GM19372 (cell line): ENCODE measurements around the gene MACROD1.
A peak's percentile ranks its signal among the peaks of the same experiment; 100 is the strongest.
"Not testable (repeated sequence)": the region's sequence is repeated elsewhere in the genome, so short reads cannot be mapped to it uniquely, and the experiment has no call there.

ENCODE experiments used
- ATAC-seq: cut with Tn5 transposase; IDR thresholded peaks from one replicate; pipeline ENCODE4 v1.9.1; 2021; ENCODE audit warnings: mild to moderate bottlenecking, low read depth, moderate library complexity; ENCODE audit not compliant: unreplicated experiment

The MACROD1 gene

GRCh38 chr11:64185693-64186491 lies 20.0 kb upstream of the MACROD1 start, which contains the start of gene STIP1:
Gene STIP1 (plus strand): TSS chr11:64186171. CDS start chr11:64186262, 91 bp downstream.
- ATAC-seq: peak; percentile 78

- peak; percentile 12 for ATAC-seq
These were observed 19.3 kb upstream of the MACROD1 start for GRCh38 chr11:64185175-64185692.

- ATAC-seq: no peak
These were observed 18.0 kb upstream of the MACROD1 start for GRCh38 chr11:64183890-64184289.

- no peak for ATAC-seq
These were observed 15.8 kb upstream of the MACROD1 start for GRCh38 chr11:64181506-64182411.

GRCh38 chr11:64180891-64181290 lies 15.0 kb upstream of the MACROD1 start:
- ATAC-seq: no peak

GRCh38 chr11:64178951-64179639 lies 13.2 kb upstream of the MACROD1 start:
- no peak for ATAC-seq

- ATAC-seq: no peak
These were observed 12.3 kb upstream of the MACROD1 start for GRCh38 chr11:64178203-64178602.

- no peak for ATAC-seq
These were observed 10.8 kb upstream of the MACROD1 start for GRCh38 chr11:64176751-64177150.

- no peak for ATAC-seq
These were observed 7.9 kb upstream of the MACROD1 start for GRCh38 chr11:64173616-64174355.

- ATAC-seq: no peak
These were observed 4.5 kb upstream of the MACROD1 start for GRCh38 chr11:64170419-64170818.

- no peak for ATAC-seq
These were observed 452 bp downstream of the MACROD1 start for GRCh38 chr11:64165481-64165841.

- ATAC-seq: no peak
These were observed 1.3 kb downstream of the MACROD1 start for GRCh38 chr11:64164392-64165312.

- no peak for ATAC-seq
These were observed 2.0 kb downstream of the MACROD1 start for GRCh38 chr11:64163951-64164350.

GRCh38 chr11:64162769-64163168 lies 3.1 kb downstream of the MACROD1 start:
- ATAC-seq: not testable (repeated sequence)

- no peak for ATAC-seq
These were observed 4.9 kb downstream of the MACROD1 start for GRCh38 chr11:64161037-64161436.

- ATAC-seq: no peak
These were observed 8.1 kb downstream of the MACROD1 start for GRCh38 chr11:64157631-64158394.

GRCh38 chr11:64156235-64157011 lies 9.5 kb downstream of the MACROD1 start:
- no peak for ATAC-seq
